Stimulated activated naive CD4-positive, alpha-beta T cell (primary cell): ENCODE data around the gene RPL32.
"Not testable (repeated sequence)": the region's sequence is repeated elsewhere in the genome, so short reads cannot be mapped to it uniquely, and the experiment has no call there.

ENCODE experiments used
- DNase-seq, 6 experiments: peaks; one replicate each; lab custom pipeline; 2025; lab: John Stamatoyannopoulos, UW

The RPL32 gene

DNA sequence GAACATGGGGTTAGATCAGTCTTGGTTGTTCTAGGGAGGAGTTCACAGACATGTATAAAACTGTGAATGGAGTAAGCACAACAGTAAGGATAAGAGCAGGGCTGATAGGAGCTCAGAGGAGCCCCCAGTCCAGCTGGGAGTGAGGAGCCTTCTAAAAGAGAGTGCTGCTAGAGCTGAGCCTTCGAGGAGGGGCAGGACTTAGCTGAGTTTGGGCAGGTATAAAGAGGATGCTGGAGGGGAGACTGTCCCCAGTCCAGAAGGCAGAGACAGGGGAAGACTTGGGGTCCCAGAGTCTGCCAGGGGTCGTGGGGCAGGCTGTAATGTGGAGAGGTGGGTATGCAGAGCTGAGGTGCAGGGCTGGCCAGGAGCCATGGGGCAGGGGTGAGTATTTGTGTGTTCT lies 32.8 kb downstream of the RPL32 start:
- no peak for DNase-seq

DNA sequence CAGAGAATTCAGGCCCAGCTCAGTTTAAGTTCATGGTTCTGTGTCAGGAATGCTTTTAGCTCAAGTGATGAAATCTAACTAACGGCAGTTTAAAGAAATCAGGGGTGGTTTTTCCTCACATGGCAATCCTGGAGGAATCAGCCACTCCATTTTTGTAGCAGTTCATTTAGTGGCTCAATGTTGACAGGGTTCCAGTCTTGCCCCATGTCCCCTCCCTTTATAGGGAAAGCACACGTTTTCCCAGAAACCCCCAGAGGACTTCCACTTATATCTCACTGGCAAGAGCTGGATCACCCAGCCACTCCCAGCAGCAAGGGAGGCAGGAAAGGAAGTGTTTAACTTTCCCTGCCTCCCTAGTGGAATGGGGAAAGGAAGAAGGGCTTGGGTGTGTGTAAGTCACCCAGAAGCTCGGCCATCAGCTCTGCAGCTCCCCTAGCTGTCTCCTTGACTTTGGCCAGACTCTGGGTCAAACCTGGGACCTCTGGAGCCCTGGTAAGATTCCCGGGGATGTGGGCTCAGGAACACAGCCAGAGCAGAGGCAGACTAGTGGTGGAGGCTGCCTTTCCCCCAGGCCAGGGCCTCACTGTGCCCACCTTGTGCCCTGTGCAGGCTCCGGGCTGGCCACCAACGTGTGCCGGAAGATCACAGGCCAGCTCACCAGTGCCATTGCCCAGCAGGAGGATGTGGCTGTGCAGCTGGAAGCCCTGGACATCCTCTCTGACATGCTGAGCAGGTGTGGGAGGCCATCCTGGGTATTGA lies 33.6 kb downstream of the RPL32 start:
- no peak for DNase-seq

GRCh38 chr3:12807066-12807465 lies 34.3 kb downstream of the RPL32 start:
- DNase-seq = no peak

DNA sequence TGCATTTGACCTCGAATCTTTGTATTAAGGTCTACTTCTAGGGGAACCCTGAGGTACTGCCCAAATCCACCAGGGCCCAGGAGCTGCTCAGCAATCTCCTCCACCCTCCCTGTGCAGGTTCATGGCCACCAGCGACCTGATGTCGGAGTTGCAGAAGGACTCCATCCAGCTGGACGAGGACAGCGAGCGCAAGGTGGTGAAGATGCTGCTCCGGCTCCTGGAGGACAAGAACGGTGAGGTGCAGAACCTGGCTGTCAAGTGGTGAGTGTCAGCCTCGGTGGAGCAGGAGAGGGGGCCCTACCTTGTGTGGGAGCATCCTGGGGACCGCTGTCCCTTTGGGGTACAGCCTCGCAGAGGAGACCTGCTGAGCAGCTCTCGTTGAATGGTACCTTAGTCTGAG lies 38.0 kb downstream of the RPL32 start:
- no peak for DNase-seq

GRCh38 chr3:12799525-12800440 lies 41.6 kb downstream of the RPL32 start:
- DNase-seq = no peak

DNA sequence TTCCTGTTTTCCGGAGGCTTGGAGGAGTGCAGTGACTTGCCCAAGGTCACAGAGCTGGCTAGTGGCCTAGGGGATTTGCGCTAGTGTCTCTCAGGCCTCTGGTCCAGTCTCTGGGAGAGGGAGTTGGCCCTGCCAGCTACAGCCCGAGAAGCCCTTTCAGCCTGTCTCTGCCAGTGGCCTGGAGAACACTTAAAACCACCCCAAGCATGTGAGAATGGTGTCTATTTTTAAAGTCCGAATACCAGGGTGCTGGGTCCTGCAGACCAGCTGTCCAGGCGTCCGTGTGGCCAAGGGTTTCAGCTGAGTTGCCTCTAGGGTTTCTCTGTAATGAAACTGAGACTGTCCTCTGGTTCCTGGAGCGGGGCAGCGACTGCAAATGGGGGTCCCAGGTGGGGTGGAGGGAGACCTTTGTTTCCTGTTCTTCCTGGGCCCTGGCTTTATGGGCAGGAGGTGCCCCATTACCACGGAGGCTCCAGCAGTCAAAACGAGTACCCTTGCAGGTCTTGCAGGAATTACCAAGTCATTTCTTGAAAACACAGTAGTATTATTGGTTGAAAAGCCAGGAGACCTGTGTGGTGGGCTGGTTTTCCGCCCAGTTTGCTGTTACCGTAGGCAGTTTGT lies 42.7 kb downstream of the RPL32 start:
- DNase-seq = no peak

GRCh38 chr3:12797892-12798558 lies 43.3 kb downstream of the RPL32 start:
- DNase-seq = no peak

DNA sequence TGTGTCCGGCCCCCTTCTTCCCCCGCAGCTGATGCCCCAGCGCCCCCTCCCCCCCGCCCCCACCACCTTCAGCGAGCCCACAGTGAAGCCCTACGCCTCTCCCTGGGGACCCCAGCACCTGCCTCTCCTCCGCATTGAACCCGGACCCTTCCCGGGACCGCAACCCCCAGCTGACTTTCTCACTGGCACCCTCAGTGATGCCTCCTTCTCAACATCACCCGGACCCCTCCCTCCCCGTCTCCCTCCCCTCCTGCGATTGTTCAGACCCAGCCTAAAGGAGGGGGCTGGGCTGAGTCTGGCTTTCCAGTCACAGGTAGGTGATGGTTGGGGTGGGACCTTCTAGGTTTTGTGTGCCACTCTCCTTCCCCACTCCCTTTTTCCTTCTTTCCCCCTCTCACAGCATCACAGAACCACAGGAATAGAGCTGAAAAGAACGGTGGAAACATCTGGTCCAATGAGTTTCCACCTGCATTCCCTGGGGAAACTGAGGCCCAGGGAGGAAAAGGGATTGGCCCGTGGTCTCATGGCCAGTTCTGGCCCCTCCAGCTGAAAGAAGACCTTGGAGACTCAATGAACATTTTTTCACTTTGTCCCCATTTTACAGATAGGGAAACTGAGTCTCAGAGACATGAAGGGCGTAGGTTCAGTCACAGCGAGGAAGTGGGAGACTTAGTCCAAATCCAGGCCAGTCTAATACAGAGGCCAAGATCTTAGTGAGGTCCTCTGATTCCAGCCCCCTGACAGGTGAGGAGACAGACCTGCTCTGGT lies 44.1 kb downstream of the RPL32 start:
- no peak for DNase-seq

DNA sequence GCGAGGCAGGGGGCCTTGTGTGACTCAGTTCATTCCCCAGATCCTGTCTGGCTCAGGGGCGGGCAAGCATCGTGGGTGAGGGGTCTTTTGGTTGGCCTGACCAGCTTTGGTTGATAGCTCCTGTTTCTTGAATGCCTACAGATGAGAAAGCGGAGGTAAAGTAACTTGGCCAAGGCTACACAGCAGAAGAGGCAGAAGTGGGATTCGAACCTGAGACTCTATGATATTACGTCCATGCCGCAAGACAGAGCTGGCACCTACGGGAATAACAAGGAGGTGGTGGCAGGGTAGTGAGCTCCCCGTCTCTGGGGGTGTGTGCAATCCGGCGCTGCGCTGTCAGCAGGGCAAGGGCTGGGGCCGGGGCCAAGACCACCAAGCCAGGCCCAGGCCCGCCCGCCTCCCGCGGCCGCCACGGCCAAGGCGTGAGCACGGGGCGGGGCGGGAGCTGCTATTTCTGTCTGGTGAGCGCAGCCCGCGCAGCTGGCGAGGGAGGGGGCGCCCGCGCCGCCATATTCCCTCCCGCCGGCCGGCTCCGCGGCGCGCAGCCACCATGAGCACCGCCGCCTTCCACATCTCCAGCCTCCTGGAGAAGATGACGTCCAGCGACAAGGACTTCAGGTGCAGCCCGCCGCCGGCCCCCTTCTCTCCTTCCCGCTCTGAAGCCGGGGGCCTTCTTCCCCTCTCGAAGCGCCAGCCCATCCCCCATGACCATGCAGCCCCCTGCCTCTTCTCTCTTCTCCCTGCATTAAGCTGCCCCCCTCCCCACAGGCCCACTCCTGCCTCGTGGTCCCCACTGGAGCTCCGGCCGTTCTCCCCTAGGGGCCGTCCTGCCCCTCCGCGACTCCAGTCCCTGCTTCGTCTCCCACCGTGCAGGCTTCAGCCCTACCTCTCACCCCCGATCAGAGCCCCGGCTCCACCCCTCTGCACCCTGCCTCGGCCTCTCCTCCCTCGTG lies 44.9 kb downstream of the RPL32 start, which contains the start of gene CAND2:
CAND2 (plus strand) TSS at position 510 of the 953 bp plus-strand sequence; CDS start at position 551, 41 bp downstream.
- DNase-seq = peak in 5 of 6 experiments; percentile 3 to 60 (median 42)

GRCh38 chr3:12793701-12794100 lies 47.7 kb downstream of the RPL32 start:
- no peak for DNase-seq

- DNase-seq = no peak
These were observed 49.9 kb downstream of the RPL32 start for GRCh38 chr3:12791430-12791829.

GRCh38 chr3:12787967-12788690 lies 53.2 kb downstream of the RPL32 start:
- DNase-seq = not testable (repeated sequence)

DNA sequence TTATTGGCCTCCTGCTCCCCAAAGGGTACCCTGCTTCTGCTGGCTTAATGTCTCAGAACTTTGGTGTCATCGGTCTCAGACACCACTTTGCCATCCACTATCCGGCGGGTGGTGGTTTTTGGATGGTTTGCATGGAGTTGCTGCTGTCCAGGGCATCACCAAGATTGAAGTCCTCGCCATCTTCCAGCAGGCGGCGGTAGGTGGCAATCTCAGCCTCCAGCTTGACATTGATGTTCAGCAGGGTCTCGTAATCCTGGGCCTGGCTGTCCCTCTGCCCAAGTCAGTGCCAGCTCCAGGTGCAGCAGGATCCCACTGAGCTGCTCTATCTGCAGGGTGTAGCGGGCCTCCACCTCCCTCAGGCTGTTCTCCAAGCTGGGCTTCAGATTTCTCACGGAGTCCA lies 54.0 kb downstream of the RPL32 start:
- DNase-seq = peak; percentile 17 to 55 (median 36)

DNA sequence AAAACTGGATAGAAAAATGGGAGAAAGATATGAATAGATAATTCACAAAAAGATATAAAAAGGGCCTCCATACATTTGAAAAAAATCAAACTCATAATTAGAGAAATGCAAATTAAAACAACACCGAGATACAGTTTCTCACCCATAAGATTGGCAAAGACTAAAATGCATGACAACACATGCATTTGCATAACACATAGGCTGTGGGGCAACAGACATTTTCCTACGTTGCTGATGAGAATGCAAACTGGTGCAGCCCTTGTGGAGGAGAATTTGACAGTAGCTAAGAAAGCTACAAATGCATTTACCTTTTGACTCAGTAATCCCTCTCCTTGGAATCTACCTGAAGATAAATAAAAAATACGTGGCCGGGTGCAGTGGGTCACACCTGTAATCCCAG lies 56.3 kb downstream of the RPL32 start:
- DNase-seq = no peak
